H9 (cell line): Measurements from ENCODE around the gene SFTPB. TPM values are rescaled to one million over a fixed set of nuclear protein-coding genes. Genes with fewer than 3 reads are reported as not detected.
"Not testable (repeated sequence)": the region's sequence is repeated elsewhere in the genome, so short reads cannot be mapped to it uniquely, and the experiment has no call there.

Source experiments
- DNase-seq: peaks from one replicate; pipeline ENCODE4 v3.0.0-alpha.2; 2017
- H2AFZ ChIP-seq: one replicate; pipeline ENCODE4 v1.6.1; 2013; ENCODE audit warnings: mild to moderate bottlenecking, low read length, control low read depth, moderate library complexity
- H2AK5ac ChIP-seq: 2 replicates; pipeline ENCODE4 v1.6.1; 2013; ENCODE audit warnings: low read length, control low read depth, mixed read lengths; ENCODE audit not compliant: insufficient read length
- H2BK120ac ChIP-seq: one replicate; pipeline ENCODE4 v1.6.1; 2013; ENCODE audit warnings: low read depth, mild to moderate bottlenecking, low read length, control low read depth, inconsistent platforms; ENCODE audit not compliant: poor library complexity, severe bottlenecking
- H2BK12ac ChIP-seq: 2 replicates; pipeline ENCODE4 v1.6.1; 2013; ENCODE audit warnings: low read length, control low read depth, mixed read lengths, low read depth; ENCODE audit not compliant: insufficient read length
- H2BK15ac ChIP-seq: 2 replicates; pipeline ENCODE4 v1.6.1; 2013; ENCODE audit warnings: low read depth, low read length, control low read depth
- H2BK20ac ChIP-seq: one replicate; pipeline ENCODE4 v1.6.1; 2013; ENCODE audit warnings: low read depth, mild to moderate bottlenecking, low read length, control low read depth, inconsistent platforms; ENCODE audit not compliant: poor library complexity, severe bottlenecking
- H2BK5ac ChIP-seq: 2 replicates; pipeline ENCODE4 v1.6.1; 2013; ENCODE audit warnings: low read length, control low read depth, mixed read lengths; ENCODE audit not compliant: insufficient read length
- H3K14ac ChIP-seq: 2 replicates; pipeline ENCODE4 v1.6.1; 2013; ENCODE audit warnings: low read length, control low read depth; ENCODE audit not compliant: insufficient read depth
- H3K18ac ChIP-seq: 2 replicates; pipeline ENCODE4 v1.6.1; 2013; ENCODE audit warnings: low read depth, mild to moderate bottlenecking, mixed read lengths, low read length, control low read depth; ENCODE audit not compliant: insufficient read length
- H3K23ac ChIP-seq: 2 replicates; pipeline ENCODE4 v1.6.1; 2013; ENCODE audit warnings: low read length, control low read depth, mixed read lengths, low read depth; ENCODE audit not compliant: insufficient read length
- H3K23me2 ChIP-seq: 2 replicates; pipeline ENCODE4 v1.6.1; 2013; ENCODE audit warnings: low read depth, mild to moderate bottlenecking, mixed read lengths, low read length, control low read depth; ENCODE audit not compliant: insufficient read length, poor library complexity, severe bottlenecking
- H3K27ac ChIP-seq: 2 replicates; pipeline ENCODE4 v1.5.1; 2013; ENCODE audit warnings: low read length, control low read depth, mixed read lengths, low read depth; ENCODE audit not compliant: insufficient read length
- H3K27me3 ChIP-seq: 2 replicates; pipeline ENCODE4 v1.6.1; 2013; ENCODE audit warnings: low read length, control low read depth, inconsistent platforms; ENCODE audit not compliant: insufficient read depth
- H3K4ac ChIP-seq: 2 replicates; pipeline ENCODE4 v1.6.1; 2013; ENCODE audit warnings: low read depth, mild to moderate bottlenecking, control low read depth, inconsistent platforms, low read length, moderate library complexity
- H3K4me1 ChIP-seq: 2 replicates; pipeline ENCODE4 v1.6.1; 2013; ENCODE audit warnings: low read length, control low read depth, inconsistent platforms; ENCODE audit not compliant: insufficient read depth
- H3K4me2 ChIP-seq: 2 replicates; pipeline ENCODE4 v1.6.1; 2013; ENCODE audit warnings: low read length, control low read depth, mixed read lengths; ENCODE audit not compliant: insufficient read length, insufficient read depth
- H3K56ac ChIP-seq: 2 replicates; pipeline ENCODE4 v1.6.1; 2013; ENCODE audit warnings: low read depth, mild to moderate bottlenecking, mixed read lengths, low read length, control low read depth; ENCODE audit not compliant: insufficient read length
- H3K79me1 ChIP-seq: 2 replicates; pipeline ENCODE4 v1.6.1; 2013; ENCODE audit warnings: low read depth, mild to moderate bottlenecking, moderate library complexity, low read length, control low read depth, inconsistent platforms; ENCODE audit not compliant: insufficient read depth, poor library complexity, severe bottlenecking
- H3K79me2 ChIP-seq: 2 replicates; pipeline ENCODE4 v1.6.1; 2013; ENCODE audit warnings: low read length, control low read depth, inconsistent platforms; ENCODE audit not compliant: insufficient read depth
- H3K9ac ChIP-seq: 2 replicates; pipeline ENCODE4 v1.6.1; 2013; ENCODE audit warnings: low read length, control low read depth, mixed read lengths; ENCODE audit not compliant: insufficient read length; ENCODE audit errors: extremely low read depth
- H3K9me3 ChIP-seq: one replicate; pipeline ENCODE4 v1.6.1; 2013; ENCODE audit warnings: low read depth, low read length, inconsistent platforms; ENCODE audit not compliant: control insufficient read depth
- H3T11ph ChIP-seq: one replicate; pipeline ENCODE4 v1.6.1; 2013; ENCODE audit warnings: mild to moderate bottlenecking, low read length, control low read depth, inconsistent platforms
- H4K20me1 ChIP-seq: one replicate; pipeline ENCODE4 v1.6.1; 2013; ENCODE audit not compliant: control insufficient read depth, insufficient read length, insufficient read depth
- H4K5ac ChIP-seq: 2 replicates; pipeline ENCODE4 v1.6.1; 2013; ENCODE audit warnings: low read depth, mild to moderate bottlenecking, mixed read lengths, low read length, control low read depth; ENCODE audit not compliant: insufficient read length
- H4K8ac ChIP-seq: replicated peaks from 2 replicates; pipeline ENCODE4 v1.6.1; 2013; ENCODE audit warnings: low read length, control low read depth, mixed read lengths, low read depth; ENCODE audit not compliant: insufficient read length
- H4K91ac ChIP-seq: 2 replicates; pipeline ENCODE4 v1.6.1; 2013; ENCODE audit warnings: low read depth, mild to moderate bottlenecking, moderate library complexity, mixed read lengths, low read length, control low read depth; ENCODE audit not compliant: insufficient read length
- H3K27ac Mint-ChIP-seq, 3 experiments: 2 replicates in 2 of 3; 3 replicates in 1 of 3; pipeline ENCODE4 v1.8.0; 2020 to 2021; ENCODE audit warnings: mixed read lengths in 3 of 3, mild to moderate bottlenecking in 1 of 3, moderate library complexity in 1 of 3
- H3K27me3 Mint-ChIP-seq: 2 replicates; pipeline ENCODE4 v1.8.0; 2021; ENCODE audit warnings: low read depth, mild to moderate bottlenecking, moderate library complexity, mixed read lengths
- H3K36me3 Mint-ChIP-seq, 3 experiments: 2 replicates in 2 of 3; 3 replicates in 1 of 3; pipeline ENCODE4 v1.8.0; 2020 to 2021; ENCODE audit warnings: low read depth in 3 of 3, mixed read lengths in 3 of 3; ENCODE audit not compliant: insufficient read depth in 1 of 3
- H3K4me1 Mint-ChIP-seq, 2 experiments: 2 replicates each; pipeline ENCODE4 v1.8.0; 2020; ENCODE audit warnings: mixed read lengths in 2 of 2
- H3K4me3 Mint-ChIP-seq, 2 experiments: 2 replicates in 1 of 2; 3 replicates in 1 of 2; pipeline ENCODE4 v1.8.0; 2020 to 2021; ENCODE audit warnings: mild to moderate bottlenecking in 2 of 2, mixed read lengths in 2 of 2, moderate library complexity in 1 of 2
- H3K9me3 Mint-ChIP-seq, 2 experiments: 2 replicates in 1 of 2; 3 replicates in 1 of 2; pipeline ENCODE4 v1.8.0; 2020; ENCODE audit warnings: mild to moderate bottlenecking in 2 of 2, mixed read lengths in 2 of 2, moderate library complexity in 1 of 2
- WGBS: extraction: QIAGEN DNeasy Blood & Tissue Kit; methylation state at CpG from one replicate; pipeline ENCODE4 v1.1.7; 2013; ENCODE audit warnings: missing lambda C conversion rate, low lambda C conversion rate, mixed read lengths; ENCODE audit not compliant: insufficient read length; ENCODE audit errors: extremely low coverage; 5-methylcytosine and 5-hydroxymethylcytosine counted together
- total RNA-seq: library from RNA; stranded (reverse); gene quantifications from 2 replicates; pipeline ENCODE4 v1.2.1, GENCODE V29; 2021
- TF ChIP-seq, protein P1 (sequence below): fragments of 200-600 bp; sonication (generic); conservative IDR thresholded peaks from 3 replicates; pipeline ENCODE4 v1.8.0; 2021; ENCODE audit warnings: antibody characterized with exemption, mild to moderate bottlenecking

The SFTPB gene
- total RNA-seq, 1 experiment from 2014 or later = not detected

DNA sequence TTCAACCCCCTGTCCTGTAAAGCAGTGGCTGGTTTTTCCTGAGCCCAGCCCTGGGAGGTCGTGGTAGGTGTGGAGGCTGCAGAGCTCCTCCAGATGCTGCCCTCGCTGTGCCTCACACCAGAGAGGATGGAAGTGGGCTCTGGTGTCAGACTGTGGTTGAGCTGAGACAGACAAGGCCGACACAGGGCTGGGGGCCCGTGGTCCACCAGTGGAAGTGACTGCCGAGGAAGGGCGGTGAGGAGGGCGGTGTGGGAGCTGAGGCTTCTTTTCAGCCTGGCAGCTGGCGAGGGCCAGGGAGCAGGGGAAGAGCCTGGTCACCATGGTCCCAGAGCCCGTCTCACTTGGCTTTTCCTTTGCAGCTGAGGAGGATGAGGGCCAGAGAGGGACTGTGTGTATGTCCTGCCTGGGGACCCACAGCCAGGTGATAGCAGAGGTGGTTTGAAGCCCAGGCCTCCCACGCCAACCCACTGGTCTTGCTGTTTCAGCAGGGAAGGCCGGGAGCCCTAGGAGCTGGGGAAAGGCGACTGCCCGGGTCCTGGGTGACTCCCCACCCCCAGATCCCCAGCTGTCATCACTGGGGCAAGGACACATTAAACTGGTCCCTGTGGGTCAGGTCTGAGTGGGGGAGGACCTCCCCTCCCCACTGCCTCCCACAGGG lies 8.5 kb downstream of the SFTPB start:
- Histone ChIP-seq H4K20me1 (no peaks in the 10 kb centered on the region), H3T11ph (no peak overlapping the region), H4K8ac (no peak overlapping the region), H3K23me2 (no peaks in the 10 kb centered on the region), H3K9me3 (no peaks in the 10 kb centered on the region), H3K27ac (no peak overlapping the region), H2BK15ac (no peak overlapping the region), H4K5ac (no peak overlapping the region), H4K91ac (no peak overlapping the region), H3K23ac (no peak overlapping the region), H2AFZ (no peak overlapping the region), H3K4ac (no peak overlapping the region), H3K79me2 (no peaks in the 10 kb centered on the region), H2BK12ac (no peak overlapping the region), H3K18ac (no peak overlapping the region), H3K4me1 (no peaks in the 10 kb centered on the region), H2BK5ac (no peak overlapping the region), H2AK5ac (no peak overlapping the region), H2BK120ac (no peak overlapping the region), H3K14ac (no peak overlapping the region; the same call in 1 of the 2 replicates), H3K9ac (no peak overlapping the region), H3K79me1 (no peaks in the 10 kb centered on the region), H3K4me2 (no peak overlapping the region), H3K56ac (no peak overlapping the region), H3K27me3 (no peaks in the 10 kb centered on the region), H2BK20ac (no peak overlapping the region)
- Mint-ChIP-seq H3K4me3 (no peak overlapping the region), H3K27me3 (no peaks in the 10 kb centered on the region), H3K36me3 (peaks cover 5 to 19% (median 11%) of the 10 kb centered on the region in 3 experiments; a peak in 4 of 7 replicates), H3K9me3 (no peaks in the 10 kb centered on the region), H3K4me1 (0 out of 4 replicates have a peak, but pooled peaks cover 0 to 3% of the 10 kb centered on the region in 2 experiments), H3K27ac (no peak overlapping the region)
- no CpG with 5 or more reads among the region's 13 CpGs for WGBS
- TF ChIP-seq, protein P1, sequence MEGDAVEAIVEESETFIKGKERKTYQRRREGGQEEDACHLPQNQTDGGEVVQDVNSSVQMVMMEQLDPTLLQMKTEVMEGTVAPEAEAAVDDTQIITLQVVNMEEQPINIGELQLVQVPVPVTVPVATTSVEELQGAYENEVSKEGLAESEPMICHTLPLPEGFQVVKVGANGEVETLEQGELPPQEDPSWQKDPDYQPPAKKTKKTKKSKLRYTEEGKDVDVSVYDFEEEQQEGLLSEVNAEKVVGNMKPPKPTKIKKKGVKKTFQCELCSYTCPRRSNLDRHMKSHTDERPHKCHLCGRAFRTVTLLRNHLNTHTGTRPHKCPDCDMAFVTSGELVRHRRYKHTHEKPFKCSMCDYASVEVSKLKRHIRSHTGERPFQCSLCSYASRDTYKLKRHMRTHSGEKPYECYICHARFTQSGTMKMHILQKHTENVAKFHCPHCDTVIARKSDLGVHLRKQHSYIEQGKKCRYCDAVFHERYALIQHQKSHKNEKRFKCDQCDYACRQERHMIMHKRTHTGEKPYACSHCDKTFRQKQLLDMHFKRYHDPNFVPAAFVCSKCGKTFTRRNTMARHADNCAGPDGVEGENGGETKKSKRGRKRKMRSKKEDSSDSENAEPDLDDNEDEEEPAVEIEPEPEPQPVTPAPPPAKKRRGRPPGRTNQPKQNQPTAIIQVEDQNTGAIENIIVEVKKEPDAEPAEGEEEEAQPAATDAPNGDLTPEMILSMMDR = no peak
- no peak for DNase-seq

DNA sequence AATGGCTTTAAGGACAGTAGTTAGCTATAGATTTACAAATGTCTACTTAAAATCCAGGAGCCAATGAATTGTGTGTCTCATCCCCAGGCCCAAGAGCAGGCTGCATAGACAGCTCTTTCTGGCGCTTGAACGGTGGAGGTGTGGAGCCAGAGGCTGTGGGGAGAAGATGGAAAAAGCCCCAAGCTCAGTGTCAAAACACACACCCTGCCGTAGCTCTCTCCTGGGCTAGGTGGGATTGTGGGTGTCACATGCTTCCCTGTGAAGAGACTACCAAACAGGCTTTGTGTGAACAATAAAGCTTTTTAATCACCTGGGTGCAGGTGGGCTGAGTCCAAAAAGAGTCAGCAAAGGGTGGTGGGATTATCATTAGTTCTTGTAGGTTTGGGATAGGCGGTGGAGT lies 10.6 kb downstream of the SFTPB start:
- H2BK20ac ChIP-seq, H3K9me3 ChIP-seq, H4K91ac ChIP-seq, H3K56ac ChIP-seq, H3K4me2 ChIP-seq, H3K27me3 ChIP-seq, H3K23ac ChIP-seq, H3K27me3 Mint-ChIP-seq, H3K4ac ChIP-seq, H2BK120ac ChIP-seq, DNase-seq, H2AFZ ChIP-seq, H3K18ac ChIP-seq, H3K9ac ChIP-seq, H3K14ac ChIP-seq, H2AK5ac ChIP-seq, H3K4me1 Mint-ChIP-seq, H3T11ph ChIP-seq, H3K9me3 Mint-ChIP-seq, H2BK12ac ChIP-seq, H2BK5ac ChIP-seq, H3K4me1 ChIP-seq, H4K8ac ChIP-seq, H3K4me3 Mint-ChIP-seq, H3K23me2 ChIP-seq, H3K79me2 ChIP-seq, H4K5ac ChIP-seq, H2BK15ac ChIP-seq, H3K27ac ChIP-seq, H4K20me1 ChIP-seq, H3K79me1 ChIP-seq: not testable (repeated sequence)
- peak overlapping the region in 2 of 3 experiments; percentile 22 to 57; a peak in 3 of 7 replicates for H3K27ac Mint-ChIP-seq
- WGBS = no CpG with 5 or more reads among the region's 4 CpGs
- peaks cover 10 to 34% (median 26%) of the 10 kb centered on the region in 3 experiments; a peak in 5 of 7 replicates for H3K36me3 Mint-ChIP-seq
